Lower lobe of right lung (tissue), 2 donors: ENCODE measurements around the gene RABGGTA. TPM values are rescaled to one million over a fixed set of nuclear protein-coding genes. Genes with fewer than 3 reads are reported as not detected.

Source experiments
- ATAC-seq, 2 donors: fragments of 200-7000 bp; cut with Tn5 transposase; one replicate each; pipeline ENCODE4 v1.9.1; 2020 to 2022; ENCODE audit warnings: mild to moderate bottlenecking in 2 of 2, moderate library complexity in 2 of 2
- DNase-seq: peaks from one replicate; pipeline ENCODE4 v3.0.0-alpha.2; 2020
- H3K27ac ChIP-seq: fragments of 200-600 bp; one replicate; pipeline ENCODE4 v1.8.0; 2022
- H3K27me3 ChIP-seq: fragments of 200-600 bp; one replicate; pipeline ENCODE4 v1.8.0; 2022; ENCODE audit warnings: low read depth
- H3K36me3 ChIP-seq: fragments of 200-600 bp; one replicate; pipeline ENCODE4 v1.8.0; 2022; ENCODE audit warnings: mild to moderate bottlenecking
- H3K4me1 ChIP-seq: fragments of 200-600 bp; one replicate; pipeline ENCODE4 v1.8.0; 2022
- H3K4me3 ChIP-seq: fragments of 200-600 bp; one replicate; pipeline ENCODE4 v1.8.0; 2022; ENCODE audit warnings: mild to moderate bottlenecking
- H3K9me3 ChIP-seq: fragments of 200-600 bp; one replicate; pipeline ENCODE4 v1.8.0; 2022
- intact Hi-C: fragments of 100-400 bp; cut with DNase I; formaldehyde crosslinking; loops from one replicate; pipeline ENCODE4 v1.11.0; 2022
- total RNA-seq: library from RNA; stranded (reverse); fragmentation: NEBNext Ultra II Directional; extraction: Animal tissue kit (Norgen Biotek cat#: 25700); gene quantifications from one replicate; pipeline ENCODE4 v1.2.1, GENCODE V29; 2021
- TF ChIP-seq, protein P1 (sequence below): fragments of 200-600 bp; IDR thresholded peaks from one replicate; pipeline ENCODE4 v1.8.0; 2022; ENCODE audit warnings: antibody characterized with exemption, mild to moderate bottlenecking
- donor health status: DM: no; HTN: yes; CAD: no; lungs with severe emphysema.

Gene RABGGTA
- total RNA-seq, 1 donor from 2014 or later, result 50.4 TPM

DNA sequence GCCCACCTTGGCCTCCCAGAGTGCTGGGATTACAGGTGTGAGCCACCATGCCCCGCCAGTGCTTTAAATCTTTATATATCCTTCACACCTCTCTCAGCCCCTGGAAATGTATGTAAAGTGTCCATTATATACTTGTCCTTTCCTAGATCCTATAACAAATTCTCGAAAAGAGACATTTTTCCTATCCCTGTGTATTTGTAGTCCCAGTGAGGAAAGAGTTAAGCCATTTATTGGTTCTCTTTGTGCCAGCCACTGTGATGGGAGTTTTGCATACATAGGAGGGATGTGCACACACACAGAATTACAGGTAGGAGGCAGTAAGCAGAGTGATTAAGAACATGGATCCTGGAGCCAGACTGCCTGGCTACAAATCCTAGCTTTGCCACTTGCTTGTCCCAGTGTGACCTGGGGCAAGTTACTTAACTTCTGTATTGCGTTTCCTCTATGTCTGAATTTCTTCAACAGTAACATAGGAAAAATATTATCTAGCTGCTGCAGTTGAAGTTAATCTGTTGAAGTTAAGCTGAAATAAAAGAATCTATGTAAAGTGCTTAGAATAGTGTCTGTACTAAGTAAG lies 2.1 kb upstream of the RABGGTA start:
- Histone ChIP-seq H3K4me1 (peaks cover 68% of the 10 kb centered on the region), H3K9me3 (no peaks in the 10 kb centered on the region), H3K27ac (peak overlapping the region; percentile 98), H3K36me3 (peaks cover 17% of the 10 kb centered on the region), H3K4me3 (no peak overlapping the region), H3K27me3 (no peaks in the 10 kb centered on the region)
- no peak for DNase-seq
- no peak for ATAC-seq
- intact Hi-C loops, result no loop called here
- TF ChIP-seq, protein P1, sequence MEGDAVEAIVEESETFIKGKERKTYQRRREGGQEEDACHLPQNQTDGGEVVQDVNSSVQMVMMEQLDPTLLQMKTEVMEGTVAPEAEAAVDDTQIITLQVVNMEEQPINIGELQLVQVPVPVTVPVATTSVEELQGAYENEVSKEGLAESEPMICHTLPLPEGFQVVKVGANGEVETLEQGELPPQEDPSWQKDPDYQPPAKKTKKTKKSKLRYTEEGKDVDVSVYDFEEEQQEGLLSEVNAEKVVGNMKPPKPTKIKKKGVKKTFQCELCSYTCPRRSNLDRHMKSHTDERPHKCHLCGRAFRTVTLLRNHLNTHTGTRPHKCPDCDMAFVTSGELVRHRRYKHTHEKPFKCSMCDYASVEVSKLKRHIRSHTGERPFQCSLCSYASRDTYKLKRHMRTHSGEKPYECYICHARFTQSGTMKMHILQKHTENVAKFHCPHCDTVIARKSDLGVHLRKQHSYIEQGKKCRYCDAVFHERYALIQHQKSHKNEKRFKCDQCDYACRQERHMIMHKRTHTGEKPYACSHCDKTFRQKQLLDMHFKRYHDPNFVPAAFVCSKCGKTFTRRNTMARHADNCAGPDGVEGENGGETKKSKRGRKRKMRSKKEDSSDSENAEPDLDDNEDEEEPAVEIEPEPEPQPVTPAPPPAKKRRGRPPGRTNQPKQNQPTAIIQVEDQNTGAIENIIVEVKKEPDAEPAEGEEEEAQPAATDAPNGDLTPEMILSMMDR, result peak; percentile 12

DNA sequence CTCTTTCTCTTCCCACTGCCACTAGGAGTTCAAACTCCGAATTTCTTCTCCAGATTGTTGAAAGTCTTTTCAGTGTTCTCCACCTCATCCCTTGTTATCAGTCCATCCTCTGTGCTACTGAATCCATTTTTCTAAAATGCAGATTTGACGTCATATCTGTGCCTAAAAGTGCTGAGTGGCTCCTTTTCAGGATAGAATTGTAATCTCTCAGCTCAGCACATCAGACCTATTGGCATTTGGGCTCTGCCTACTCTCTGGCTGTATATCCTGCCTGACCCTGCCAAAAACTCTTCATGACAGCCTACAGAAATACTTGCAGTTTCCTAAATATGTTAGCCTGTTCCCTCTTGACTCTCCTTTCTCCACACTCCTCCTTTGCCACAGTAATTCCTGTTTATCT lies 1.1 kb upstream of the RABGGTA start:
- Histone ChIP-seq H3K27ac (peak overlapping the region; percentile 98), H3K4me1 (peaks cover 61% of the 10 kb centered on the region), H3K4me3 (no peak overlapping the region), H3K36me3 (peaks cover 28% of the 10 kb centered on the region), H3K27me3 (no peaks in the 10 kb centered on the region), H3K9me3 (no peaks in the 10 kb centered on the region)
- intact Hi-C loops, result no loop called here
- ATAC-seq (peak in 1 of 2 donors; percentile 27), DNase-seq (no peak)
- TF ChIP-seq, protein P1, result no peak

DNA sequence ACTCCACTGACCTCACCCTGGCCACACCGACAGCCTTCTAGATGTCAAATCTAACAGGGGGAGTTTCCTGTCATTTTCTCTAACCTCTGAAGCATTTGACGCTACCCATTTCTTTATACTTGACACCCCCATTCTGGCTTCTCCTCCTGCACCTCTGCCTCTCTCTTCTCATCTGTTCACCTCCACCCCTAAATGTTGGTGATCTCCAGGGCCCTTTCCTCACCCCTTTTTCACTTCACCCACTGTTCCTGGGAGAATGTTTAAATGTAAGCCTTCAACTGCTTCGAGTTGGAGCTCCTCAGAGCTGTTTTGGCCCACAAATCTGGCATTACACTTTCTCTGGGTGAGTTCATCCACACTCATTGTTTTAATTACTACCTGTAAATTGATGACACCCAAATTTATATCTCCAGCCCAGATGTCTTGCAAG lies 452 bp upstream of the RABGGTA start:
- intact Hi-C loops, result no loop called here
- Histone ChIP-seq H3K4me1 (peaks cover 55% of the 10 kb centered on the region), H3K36me3 (peaks cover 34% of the 10 kb centered on the region), H3K27ac (peak overlapping the region; percentile 98), H3K27me3 (no peaks in the 10 kb centered on the region), H3K9me3 (no peaks in the 10 kb centered on the region), H3K4me3 (peak overlapping the region; percentile 74)
- ATAC-seq, result no peak
- TF ChIP-seq, protein P1, result no peak
- DNase-seq, result no peak

DNA sequence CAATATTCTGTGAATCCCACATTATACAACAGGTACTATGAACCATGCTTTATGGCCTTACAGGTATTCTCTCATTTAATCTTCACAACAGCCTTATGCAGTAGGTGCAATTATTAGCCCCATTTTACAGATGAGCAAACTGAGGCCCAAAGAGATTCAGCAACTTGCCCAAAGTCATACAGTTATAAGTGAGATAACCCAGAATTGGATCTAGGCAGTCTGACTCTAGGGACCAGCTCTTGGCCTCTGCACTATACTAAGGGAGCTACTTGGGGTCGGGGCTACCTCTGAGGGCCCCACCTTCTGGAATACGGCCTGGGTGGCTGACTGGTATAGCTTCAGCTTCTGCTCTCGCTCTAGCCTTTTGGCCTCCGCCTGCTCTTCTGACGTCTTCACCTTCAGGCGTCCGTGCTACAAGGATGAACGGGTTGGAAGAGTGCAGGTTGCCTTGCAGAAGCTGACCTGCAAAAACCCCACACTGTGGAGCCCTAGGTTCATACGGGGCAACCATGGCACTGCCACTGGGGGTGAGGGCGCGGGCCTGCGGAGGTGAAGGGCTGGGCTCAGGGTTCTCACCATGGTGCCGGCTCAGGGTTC lies 762 bp downstream of the RABGGTA start:
- intact Hi-C loops, result no loop called here
- Histone ChIP-seq H3K4me3 (peak overlapping the region; percentile 74), H3K36me3 (peaks cover 46% of the 10 kb centered on the region), H3K9me3 (no peaks in the 10 kb centered on the region), H3K27ac (peak overlapping the region; percentile 98), H3K4me1 (peaks cover 44% of the 10 kb centered on the region), H3K27me3 (no peaks in the 10 kb centered on the region)
- DNase-seq (no peak), ATAC-seq (no peak)
- TF ChIP-seq, protein P1, result no peak

DNA sequence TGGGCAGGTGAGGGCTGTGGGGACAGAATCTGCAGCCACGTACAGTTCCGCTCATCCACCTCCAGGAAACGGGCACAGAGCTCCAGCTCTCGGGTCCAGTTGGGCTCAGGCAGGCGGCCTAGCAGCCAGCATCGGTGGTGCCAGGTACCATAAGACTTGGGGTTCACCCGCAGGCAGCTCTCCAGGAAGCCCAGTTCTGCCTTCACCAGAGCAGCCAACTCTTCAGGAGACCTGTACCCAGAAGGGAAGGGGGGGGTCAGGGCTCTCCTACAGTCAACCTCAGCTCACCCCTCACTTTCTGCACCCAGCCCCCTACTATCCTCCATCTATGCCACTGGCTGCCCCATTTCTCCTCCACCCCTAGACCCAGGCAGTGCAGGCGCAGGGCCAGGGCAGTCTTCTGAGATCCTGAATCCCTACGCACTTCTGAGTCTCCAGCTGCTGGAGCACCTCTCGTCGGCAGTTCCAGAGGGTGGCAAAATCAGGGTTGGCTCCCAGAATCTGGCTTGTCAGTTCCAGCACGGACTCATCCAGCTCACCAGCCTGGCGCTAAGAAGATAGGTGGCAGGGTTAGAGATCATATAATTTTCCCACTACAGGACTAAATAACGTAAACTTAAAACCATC lies 1.4 kb downstream of the RABGGTA start:
- no peak for DNase-seq
- intact Hi-C loops, result no loop called here
- no peaks in the 10 kb centered on the region for H3K27me3 ChIP-seq
- TF ChIP-seq, protein P1, result no peak
- H3K9me3 ChIP-seq, result no peaks in the 10 kb centered on the region
- peaks cover 52% of the 10 kb centered on the region for H3K36me3 ChIP-seq
- no peak for ATAC-seq
- H3K4me3 ChIP-seq, result no peak overlapping the region
- H3K4me1 ChIP-seq, result peaks cover 38% of the 10 kb centered on the region
- no peak overlapping the region for H3K27ac ChIP-seq
